ENCODE data around the gene PRICKLE1. TPM values are rescaled to one million over a fixed set of nuclear protein-coding genes. Genes with fewer than 3 reads are reported as not detected.

PRICKLE1 gene
- total RNA-seq, 1 donor from 2014 or later = 14.4 TPM

GRCh38 chr12:42477941-42478340 lies 111.6 kb downstream of the PRICKLE1 start:
- intact Hi-C loops (cut with DNase I) = no loop called here
- ATAC-seq (ENCODE audit: poor library complexity) (no peak), DNase-seq (no peak)

- ATAC-seq (ENCODE audit: poor library complexity) (no peak), DNase-seq (no peak)
- intact Hi-C loops (cut with DNase I) = no loop called here
Measured at GRCh38 chr12:42475106-42475505, 114.4 kb downstream of the PRICKLE1 start.

- DNase-seq = no peak
- intact Hi-C loops (cut with DNase I) = no loop called here
- ATAC-seq (ENCODE audit: poor library complexity) = no peak
Measured at GRCh38 chr12:42474391-42474790, 115.2 kb downstream of the PRICKLE1 start.

- no peak for DNase-seq
- intact Hi-C loops (cut with DNase I) = no loop called here
- no peak for ATAC-seq (ENCODE audit: poor library complexity)
Measured at GRCh38 chr12:42473561-42473960, 116.0 kb downstream of the PRICKLE1 start.

- no peak for DNase-seq
- intact Hi-C loops (cut with DNase I) = no loop called here
- no peak for ATAC-seq (ENCODE audit: poor library complexity)
Measured at GRCh38 chr12:42473130-42473529, 116.4 kb downstream of the PRICKLE1 start.

GRCh38 chr12:42472376-42472775 lies 117.2 kb downstream of the PRICKLE1 start:
- intact Hi-C loops (cut with DNase I) = no loop called here
- DNase-seq (no peak), ATAC-seq (ENCODE audit: poor library complexity) (no peak)

GRCh38 chr12:42469355-42470175 lies 120.0 kb downstream of the PRICKLE1 start:
- DNase-seq (no peak), ATAC-seq (ENCODE audit: poor library complexity) (no peak)
- intact Hi-C loops (cut with DNase I) = no loop called here

- ATAC-seq (ENCODE audit: poor library complexity) = no peak
- no peak for DNase-seq
- intact Hi-C loops (cut with DNase I) = no loop called here
Measured at GRCh38 chr12:42468921-42469320, 120.6 kb downstream of the PRICKLE1 start.

GRCh38 chr12:42468341-42468821 lies 121.2 kb downstream of the PRICKLE1 start:
- DNase-seq (peak; percentile 48), ATAC-seq (ENCODE audit: poor library complexity) (peak; percentile 78)
- intact Hi-C loops (cut with DNase I) = no loop called here

- ATAC-seq (ENCODE audit: poor library complexity) = no peak
- DNase-seq = no peak
- intact Hi-C loops (cut with DNase I) = no loop called here
Measured at GRCh38 chr12:42463671-42464070, 125.9 kb downstream of the PRICKLE1 start.

GRCh38 chr12:42462486-42462885 lies 127.1 kb downstream of the PRICKLE1 start:
- intact Hi-C loops (cut with DNase I) = no loop called here
- ATAC-seq (ENCODE audit: poor library complexity) = no peak
- no peak for DNase-seq

- intact Hi-C loops (cut with DNase I) = no loop called here
- ATAC-seq (ENCODE audit: poor library complexity) (no peak), DNase-seq (no peak)
Measured at GRCh38 chr12:42459336-42459847, 130.2 kb downstream of the PRICKLE1 start.

GRCh38 chr12:42458575-42458974 lies 131.0 kb downstream of the PRICKLE1 start:
- ATAC-seq (ENCODE audit: poor library complexity) (no peak), DNase-seq (no peak)
- intact Hi-C loops (cut with DNase I) = no loop called here

GRCh38 chr12:42450248-42450647 lies 139.3 kb downstream of the PRICKLE1 start:
- ATAC-seq (ENCODE audit: poor library complexity) (no peak), DNase-seq (no peak)
- intact Hi-C loops (cut with DNase I) = no loop called here

- DNase-seq (no peak), ATAC-seq (ENCODE audit: poor library complexity) (no peak)
- intact Hi-C loops (cut with DNase I) = no loop called here
Measured at GRCh38 chr12:42448841-42449240, 140.7 kb downstream of the PRICKLE1 start.

- intact Hi-C loops (cut with DNase I) = no loop called here
- DNase-seq (no peak), ATAC-seq (ENCODE audit: poor library complexity) (no peak)
Measured at GRCh38 chr12:42447371-42447786, 142.2 kb downstream of the PRICKLE1 start.

GRCh38 chr12:42446761-42447160 lies 142.8 kb downstream of the PRICKLE1 start:
- intact Hi-C loops (cut with DNase I) = no loop called here
- ATAC-seq (ENCODE audit: poor library complexity) (no peak), DNase-seq (no peak)

GRCh38 chr12:42445891-42446290 lies 143.7 kb downstream of the PRICKLE1 start:
- no peak for DNase-seq
- ATAC-seq (ENCODE audit: poor library complexity) = no peak
- intact Hi-C loops (cut with DNase I) = no loop called here

GRCh38 chr12:42444192-42444943 lies 145.2 kb downstream of the PRICKLE1 start:
- ATAC-seq (ENCODE audit: poor library complexity) (no peak), DNase-seq (no peak)
- intact Hi-C loops (cut with DNase I) = no loop called here

GRCh38 chr12:42442888-42443287 lies 146.7 kb downstream of the PRICKLE1 start:
- intact Hi-C loops (cut with DNase I) = no loop called here
- DNase-seq = no peak
- ATAC-seq (ENCODE audit: poor library complexity) = no peak

All from Right ventricle myocardium superior (tissue), 1 donor.